GM21526 (cell line): Measurements from ENCODE around the gene PLCB1.
"Not testable (repeated sequence)": the region's sequence is repeated elsewhere in the genome, so short reads cannot be mapped to it uniquely, and the experiment has no call there.

Experiments used
- ATAC-seq: cut with Tn5 transposase; IDR thresholded peaks from one replicate; pipeline ENCODE4 v1.9.1; 2021; ENCODE audit warnings: moderate library complexity; ENCODE audit not compliant: unreplicated experiment, low FRiP score

Gene PLCB1

DNA sequence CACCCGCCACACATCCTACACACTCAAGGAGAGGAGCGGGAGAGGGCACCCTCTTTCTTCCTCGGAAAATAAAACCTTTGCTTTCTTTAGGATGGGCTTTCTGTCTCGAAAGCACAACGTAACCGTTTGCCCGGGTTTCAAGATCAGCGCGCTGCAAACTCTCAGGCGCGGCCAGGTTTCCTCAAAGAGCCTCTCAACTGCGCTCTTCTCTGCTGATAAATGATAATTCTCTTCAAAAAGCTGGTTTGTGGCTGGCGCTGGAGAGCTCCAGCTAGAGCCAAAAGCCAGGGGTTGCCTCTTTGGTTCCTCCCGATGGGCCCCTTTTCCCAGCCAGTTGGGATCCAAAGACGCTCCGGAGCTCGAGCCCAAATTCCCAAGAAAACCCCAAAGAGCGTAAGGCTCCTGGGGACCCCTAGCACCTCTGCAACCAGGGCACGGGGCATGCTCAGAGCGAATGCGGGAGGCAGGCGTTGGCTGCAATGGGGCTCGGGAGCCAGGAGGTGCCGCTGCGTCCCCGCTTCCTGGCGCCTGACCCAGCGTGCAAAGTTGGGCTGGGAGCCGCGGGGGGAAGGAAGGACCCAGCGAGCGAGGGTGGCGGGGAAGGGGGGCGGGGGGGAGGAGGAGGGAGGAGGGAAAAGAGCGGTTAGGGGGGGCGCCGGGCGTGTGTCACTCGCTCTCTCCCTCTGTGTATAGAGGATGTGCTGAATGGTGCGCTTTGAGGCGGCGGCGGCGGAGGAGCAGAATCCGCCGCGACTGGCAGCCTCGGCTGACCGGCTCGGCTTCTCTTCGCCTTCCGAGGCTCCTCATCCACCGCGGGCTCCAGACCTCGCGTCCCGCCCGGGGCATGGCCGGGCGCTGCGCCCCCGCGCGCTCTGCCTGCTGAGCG, at the start of gene PLCB1:
Gene PLCB1 (plus strand): TSS at position 669 of the 886 bp plus-strand sequence. CDS start 386 bp downstream, outside the sequence.
- ATAC-seq: peak; percentile 75

DNA sequence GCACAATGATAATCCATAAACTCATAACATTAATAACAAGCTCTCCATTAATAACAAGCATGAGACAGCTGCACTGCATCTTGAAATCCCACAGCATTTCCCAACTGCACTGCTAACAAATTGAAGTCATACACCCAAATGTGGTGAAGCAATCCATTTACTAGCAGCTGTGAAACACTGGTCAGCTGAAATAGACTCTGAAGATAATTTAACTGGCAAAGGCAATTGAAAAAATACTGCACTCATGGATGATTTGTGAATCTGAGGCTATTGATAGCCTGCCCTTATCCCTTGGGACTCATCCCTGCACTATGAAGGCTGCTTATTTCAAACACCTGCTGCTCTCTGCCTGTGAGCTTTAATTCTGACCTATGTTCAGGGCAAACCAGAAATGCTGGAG, 49.1 kb upstream of the PLCB1 start:
- no peak for ATAC-seq

DNA sequence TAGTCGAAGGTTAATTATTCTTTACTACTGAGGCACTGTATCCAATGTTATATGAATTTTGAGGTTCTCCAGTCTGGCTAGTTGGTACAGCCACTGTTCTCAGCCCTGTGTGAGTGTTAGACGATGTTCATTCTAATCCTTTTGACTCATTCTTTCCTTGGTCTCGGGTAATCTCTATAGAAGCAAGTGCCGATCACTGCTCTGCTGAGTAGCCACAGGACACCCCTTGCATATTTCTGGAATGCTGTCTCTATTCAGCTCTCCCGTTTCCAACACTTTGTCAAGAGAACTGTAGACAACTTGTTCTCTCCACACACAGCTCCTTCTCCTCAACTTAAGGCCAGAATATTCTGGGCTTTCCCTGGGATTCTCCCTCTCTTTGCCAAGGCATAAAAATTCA, 42.4 kb upstream of the PLCB1 start:
- ATAC-seq: no peak

DNA sequence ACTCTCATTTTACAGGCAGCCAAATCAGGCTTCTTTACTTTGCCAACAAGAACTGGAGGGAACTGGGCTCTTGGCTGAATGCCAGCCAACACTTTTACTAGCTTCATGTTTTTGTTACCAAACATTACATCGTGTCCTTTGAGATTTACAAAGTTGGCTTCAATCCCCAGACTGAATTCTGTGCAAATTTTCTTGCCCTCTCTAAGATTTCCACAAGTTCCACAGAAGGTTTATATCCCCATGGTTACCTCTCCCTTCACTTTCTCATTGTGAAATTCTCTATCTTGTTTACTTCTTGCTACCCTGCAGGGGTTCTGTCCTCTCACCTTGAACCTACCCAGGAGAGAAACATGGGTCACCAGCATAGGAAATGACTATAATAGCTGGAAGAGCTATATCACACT, 37.6 kb upstream of the PLCB1 start:
- ATAC-seq: no peak

DNA sequence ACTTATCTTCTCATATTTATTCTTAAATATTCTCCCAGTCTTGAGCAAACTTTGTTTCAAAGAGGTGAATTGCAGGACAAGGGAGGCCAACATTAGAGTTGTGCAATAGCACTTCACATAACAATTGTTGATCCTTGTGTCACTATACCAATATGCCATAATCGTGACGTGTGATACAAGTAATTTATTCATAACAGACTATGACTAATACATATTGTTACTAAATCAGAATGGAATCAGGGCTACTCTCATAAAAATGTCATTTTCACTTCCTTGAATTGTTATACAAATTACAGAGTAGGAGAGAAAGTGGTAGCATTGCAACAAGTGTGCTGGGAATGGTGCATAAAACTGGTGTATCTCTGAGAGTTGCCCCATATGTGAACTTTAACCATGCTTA, 37.2 kb upstream of the PLCB1 start:
- ATAC-seq: no peak

DNA sequence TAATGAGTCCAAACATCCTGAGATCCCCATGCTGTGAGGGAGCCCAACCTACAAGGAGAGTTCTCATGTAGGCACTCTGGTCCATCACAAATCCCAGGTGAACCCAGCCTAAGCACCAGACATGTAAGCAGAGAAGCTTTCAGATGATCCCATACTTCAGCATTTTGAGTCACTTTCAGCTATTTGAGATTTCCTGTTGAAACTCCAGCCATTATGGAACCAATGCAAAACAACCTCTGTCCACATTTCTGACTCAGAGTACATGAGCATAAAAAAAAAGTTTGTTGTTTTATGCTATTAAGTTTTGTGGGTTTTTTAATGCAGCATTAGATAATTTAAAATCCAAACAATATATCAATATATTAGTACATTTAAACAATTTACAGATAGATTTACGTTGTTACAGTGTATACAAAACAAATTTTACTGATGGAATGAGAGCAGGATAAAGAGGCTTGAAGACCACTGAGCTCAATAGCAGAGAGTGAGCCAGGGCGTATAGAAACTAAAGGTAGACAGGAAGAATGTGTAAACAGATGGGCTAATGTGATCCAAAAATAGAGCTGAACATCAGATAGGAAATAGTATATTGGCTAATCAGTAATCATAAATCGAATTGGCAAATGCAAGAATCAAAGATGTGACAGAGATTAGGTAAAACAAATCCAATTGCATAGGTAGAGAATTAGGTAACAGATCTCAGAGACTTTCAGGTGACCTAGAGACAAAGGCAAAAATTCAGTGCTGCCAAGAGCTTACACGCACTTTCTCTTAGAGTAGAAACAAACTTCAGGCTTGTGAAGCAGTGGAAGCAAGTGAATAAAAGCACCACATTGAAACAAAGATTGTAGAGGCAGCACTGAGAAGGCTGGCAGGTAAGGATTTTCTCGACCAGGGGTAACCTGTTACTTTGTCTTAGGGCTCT, 36.2 kb upstream of the PLCB1 start:
- no peak for ATAC-seq

DNA sequence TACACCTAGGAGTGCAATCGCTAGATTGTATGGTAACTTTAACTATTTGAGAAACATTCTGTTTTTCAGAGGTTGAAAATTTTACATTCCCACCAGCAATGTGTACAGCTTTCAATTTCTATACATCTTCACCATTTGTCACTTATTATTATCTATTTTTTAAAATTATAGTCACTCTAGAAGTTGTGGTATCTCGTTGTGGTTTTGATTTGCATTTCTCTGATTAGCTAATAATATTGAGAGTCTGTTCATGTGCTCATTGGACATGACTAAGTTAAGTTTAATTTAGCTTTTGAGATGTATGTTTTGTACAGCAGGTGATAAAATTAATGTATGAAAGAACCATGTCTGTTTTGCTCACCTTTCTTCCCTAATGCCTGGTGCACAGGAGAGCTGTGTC, 34.8 kb upstream of the PLCB1 start:
- no peak for ATAC-seq

DNA sequence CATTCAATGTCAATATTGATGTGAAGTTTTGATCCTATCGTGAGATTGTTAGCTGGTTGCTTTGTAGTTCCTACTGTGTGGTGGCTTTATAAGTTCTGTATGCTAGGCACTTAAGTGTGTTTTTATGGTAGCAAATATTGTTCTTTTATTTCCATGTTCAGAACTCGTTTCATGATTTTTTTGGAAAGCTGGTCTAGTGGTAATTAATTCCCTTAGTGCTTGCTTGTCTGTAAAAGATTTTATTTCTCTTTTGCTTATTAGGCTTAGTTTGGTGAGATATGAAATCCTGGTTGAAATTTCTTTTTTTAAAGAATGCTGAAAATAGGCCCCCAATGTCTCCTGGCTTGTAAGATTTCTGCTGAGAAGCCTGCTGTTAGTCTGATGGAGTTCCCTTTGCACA, 27.8 kb upstream of the PLCB1 start:
- ATAC-seq: no peak

DNA sequence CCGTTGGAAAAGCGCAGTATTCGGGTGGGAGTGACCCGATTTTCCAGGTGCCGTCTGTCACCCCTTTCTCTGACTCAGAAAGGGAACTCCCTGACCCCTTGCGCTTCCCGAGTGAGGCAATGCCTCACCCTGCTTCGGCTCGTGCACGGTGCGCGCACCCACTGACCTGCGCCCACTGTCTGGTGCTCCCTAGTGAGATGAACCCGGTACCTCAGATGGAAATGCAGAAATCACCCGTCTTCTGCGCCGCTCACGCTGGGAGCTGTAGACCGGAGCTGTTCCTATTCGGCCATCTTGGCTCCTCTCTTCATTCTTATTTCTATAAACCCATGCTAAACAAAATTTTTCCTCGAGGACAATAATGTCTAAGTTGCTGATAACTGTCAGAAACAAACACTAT, 17.5 kb upstream of the PLCB1 start:
- ATAC-seq: not testable (repeated sequence)

DNA sequence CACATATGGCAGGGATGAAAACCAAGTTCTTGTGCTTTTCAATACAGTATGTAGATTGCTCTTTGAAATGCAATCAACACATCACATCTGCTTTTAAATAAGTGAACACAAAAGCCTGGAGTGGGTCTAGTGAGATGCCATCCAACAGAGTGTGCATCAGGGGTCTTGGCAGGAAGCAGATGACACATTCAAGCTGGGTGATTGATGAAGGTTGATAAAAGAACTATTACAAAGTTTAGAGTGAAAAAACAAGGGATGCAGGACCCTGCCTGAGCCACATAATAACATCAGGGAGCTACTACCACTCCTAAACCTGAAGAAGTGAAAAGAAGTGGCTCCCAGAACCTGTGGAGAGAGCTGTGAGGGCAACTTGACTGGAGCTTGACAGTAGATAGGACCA, 16.6 kb upstream of the PLCB1 start:
- no peak for ATAC-seq

DNA sequence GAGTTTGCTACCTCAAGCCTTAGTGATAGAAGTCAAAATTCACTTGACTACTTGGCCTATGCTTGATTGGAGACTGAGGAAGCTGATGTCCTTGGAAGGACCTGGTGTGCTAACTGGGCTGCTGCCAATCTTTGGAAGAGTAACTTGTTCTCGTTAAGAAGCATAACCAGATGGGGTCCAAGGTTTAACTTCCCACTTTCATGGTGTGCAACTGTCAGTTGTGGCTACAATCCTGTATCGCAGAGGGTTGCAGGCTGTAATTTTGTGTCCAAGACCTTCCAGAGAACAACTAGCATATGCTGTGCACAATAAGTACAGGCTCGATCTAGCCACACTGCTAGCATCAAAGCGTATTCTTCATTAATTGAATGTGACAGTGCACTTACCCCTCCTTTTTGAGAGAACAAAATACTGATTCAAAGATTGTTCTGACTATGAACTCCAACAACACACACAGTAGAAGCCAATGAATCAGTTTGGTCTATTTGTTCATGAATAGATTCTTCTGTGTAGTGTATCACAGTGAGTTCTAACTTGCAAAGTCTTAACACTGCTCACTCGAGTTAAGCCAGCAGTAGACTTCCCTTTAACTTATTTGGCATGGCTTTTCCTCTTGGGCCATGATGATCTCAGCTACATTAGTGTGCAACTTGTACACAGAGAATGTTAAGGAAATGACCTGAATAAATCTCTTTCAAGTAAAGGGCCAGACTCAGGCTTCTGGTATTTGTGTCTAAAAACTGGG, 15.8 kb upstream of the PLCB1 start:
- ATAC-seq: no peak

DNA sequence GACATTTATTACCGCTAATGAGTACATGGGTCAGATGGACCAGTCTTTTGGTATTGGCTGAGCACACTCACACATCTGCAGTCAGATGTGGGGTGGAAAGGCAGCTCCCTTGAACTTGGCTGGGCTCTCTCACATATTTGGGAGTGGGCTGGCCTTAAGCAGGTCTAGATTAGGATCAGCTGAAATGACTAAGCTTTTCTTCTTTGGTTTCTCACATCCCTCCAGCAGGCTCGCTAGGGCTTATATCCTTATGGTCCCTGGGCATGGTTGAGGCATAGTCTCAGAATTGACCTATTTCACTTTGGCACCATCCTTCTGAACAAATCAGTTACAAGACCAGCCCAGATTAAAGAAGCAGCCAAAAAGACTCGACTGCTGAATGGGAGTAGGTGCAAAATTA, 14.4 kb upstream of the PLCB1 start:
- ATAC-seq: no peak

DNA sequence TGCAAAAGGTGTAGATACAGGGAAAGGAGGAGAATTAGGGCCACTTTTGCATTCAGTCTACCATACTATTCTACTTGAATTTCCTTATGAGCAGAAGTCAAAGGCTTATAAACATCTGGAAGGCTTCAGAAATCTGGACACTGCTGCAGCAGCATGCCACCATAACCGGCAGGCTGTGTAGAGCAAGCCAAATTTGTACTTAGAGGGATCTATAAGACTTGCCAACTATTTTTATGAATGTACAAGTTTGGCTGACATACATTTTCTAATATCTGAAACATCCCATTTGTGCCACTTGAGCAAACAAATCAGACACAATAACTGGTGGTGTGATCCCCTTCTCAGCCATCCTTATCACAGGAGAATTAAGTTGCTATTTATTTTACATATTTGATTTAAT, 14.0 kb upstream of the PLCB1 start:
- no peak for ATAC-seq

DNA sequence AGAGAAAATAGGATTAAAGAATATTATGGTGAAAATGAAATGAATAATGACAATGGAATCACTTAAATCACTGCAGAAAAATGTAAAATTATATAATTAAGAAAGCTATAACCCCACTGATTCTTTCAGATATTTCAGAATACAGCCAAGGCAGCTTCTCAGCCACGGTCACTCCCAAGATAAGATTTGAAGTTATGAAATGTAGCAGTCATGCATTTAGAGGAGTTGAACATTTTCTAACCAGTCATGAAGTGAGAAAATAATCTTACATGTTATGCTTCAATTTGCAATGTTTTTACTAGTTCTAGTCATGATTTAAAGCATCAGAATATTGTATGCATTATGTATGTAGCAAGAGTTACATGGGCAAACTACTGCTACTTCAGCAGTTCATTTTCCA, 13.3 kb upstream of the PLCB1 start:
- ATAC-seq: no peak

DNA sequence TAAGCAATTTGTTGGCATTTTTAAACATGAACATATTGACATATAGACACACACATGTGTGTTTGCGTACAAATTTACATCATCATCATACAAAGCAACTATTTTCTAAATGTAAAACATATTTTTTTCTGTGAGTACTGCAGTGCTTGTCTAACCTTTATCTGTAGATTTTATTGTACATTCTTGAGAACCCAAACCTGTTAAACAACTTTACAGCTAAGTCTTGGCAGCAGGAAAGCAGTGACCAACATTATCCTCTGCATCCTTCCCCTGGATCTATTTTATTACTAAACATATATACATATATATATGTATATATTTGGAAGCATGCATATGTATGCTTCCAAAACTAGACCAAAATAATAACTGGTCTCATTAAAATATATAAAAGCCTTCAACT, 10.4 kb upstream of the PLCB1 start:
- no peak for ATAC-seq

DNA sequence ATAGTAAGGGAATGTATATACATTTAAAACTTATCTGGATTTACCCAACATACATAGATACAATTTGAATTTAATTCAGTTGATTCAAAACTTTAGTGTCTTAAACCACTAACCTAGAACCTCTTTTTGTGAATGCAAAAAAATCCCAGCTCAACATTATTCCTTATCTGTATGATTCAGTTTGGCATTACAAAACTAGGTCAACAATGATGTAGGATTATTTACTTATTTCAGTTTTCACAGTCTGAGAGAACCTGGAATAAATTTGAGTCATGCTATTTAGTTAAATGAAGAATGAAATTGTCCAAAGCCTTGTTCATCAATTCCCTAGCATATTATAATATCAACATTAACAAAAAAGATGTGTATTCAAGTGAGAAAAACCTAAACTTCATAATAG, 7.4 kb upstream of the PLCB1 start:
- ATAC-seq: no peak

DNA sequence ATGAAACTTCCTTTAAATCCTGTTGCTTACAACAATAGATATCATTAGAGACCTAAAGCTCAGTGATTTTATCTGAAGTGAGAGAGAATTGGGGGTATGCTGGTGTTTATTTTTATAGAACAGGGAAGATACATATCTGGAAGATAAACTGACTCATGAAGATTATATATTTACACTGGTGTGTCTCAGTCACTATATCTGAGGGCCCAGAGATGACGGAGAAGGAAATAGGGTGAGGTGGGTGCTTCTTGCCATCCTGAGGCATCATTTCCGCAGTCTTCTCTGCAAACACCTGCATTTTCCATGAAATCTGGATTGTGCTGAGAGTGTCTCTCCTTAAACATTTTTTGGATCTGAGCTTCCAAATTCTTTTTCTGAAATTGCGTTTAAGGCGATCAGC, 5.9 kb upstream of the PLCB1 start:
- ATAC-seq: no peak

DNA sequence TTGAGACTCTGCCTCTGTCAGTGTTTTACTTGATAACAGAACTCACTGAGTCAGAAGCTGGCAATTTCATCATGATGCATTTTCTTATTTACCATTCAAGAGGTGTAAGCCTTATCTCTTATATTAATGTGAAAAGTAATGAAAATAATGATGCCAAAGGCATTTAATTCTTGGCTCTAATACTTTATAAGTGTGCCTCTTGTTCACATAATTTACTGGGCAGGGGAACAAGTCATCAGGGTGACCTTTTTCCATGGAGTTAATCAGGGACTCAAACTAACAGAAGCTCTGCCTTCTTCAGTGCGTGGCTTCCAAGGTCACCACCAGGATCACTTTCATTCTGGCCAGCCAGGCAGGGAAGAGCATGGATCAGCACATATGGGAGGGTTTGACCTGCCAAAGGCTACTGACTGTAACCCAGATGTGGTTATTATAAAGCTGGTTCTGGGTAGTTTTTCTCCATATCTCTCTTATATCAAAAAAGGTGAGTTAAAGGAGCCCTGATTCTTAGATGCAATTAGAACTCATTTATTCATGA, 5.2 kb upstream of the PLCB1 start:
- no peak for ATAC-seq

DNA sequence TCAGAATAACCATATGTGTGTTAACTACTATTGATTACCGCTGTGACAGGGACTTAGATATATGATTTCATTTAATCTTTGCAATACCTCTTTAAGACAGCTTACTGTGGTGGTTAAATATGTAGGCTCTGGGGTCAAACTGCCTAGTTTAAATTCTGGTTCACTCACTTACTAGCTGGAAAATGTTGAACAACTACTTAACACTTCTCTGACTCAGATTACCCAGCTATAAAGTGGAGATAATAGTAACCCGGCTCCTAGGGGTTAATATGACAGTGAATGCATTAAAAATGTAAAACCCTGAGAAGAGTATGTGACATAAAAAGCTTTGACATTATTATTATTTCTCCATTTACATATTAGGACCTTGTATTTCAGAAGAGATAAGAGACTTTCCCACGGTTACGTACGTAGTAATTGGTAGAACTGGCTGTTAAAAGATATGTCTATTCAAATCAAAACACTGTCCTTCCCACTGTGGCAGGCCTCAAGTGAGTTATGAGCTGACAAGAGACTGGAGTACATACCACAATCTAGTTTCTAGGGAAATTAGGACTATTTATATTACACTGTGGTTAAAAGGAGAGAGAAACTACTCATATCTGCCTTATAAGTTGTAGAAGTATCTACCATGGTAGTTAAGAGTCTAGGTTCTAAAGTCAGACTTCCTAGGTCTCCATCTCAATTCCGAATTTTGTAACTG, 4.4 kb upstream of the PLCB1 start:
- ATAC-seq: peak; percentile 84
